ENCODE results near the gene PLSCR5.

The PLSCR5 gene

DNA sequence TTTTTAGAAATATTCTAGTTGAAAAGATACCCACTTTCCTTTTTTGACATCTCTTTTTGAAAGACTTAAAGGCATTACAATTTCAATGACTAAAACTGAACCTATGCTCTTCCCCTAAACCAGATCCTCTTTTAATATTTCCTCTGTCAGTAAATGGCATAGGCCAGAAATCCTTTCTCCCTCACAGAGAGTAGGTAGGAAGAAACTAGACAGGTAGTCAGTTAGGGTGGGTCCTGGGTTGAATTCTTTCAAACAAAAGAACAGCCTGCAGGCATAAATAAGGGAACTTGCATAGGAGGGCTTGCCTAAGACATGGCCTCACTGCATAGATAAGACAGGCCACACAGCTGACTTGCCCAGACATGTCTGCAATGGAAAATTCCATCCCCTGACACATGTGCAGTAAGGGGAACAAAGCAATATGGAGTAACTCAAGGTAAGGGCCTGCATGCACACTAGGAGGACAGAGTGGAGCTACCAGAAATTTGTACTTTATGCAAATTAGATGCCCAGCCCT lies 23.1 kb downstream of the PLSCR5 start:
- DNase-seq, result no peak

DNA sequence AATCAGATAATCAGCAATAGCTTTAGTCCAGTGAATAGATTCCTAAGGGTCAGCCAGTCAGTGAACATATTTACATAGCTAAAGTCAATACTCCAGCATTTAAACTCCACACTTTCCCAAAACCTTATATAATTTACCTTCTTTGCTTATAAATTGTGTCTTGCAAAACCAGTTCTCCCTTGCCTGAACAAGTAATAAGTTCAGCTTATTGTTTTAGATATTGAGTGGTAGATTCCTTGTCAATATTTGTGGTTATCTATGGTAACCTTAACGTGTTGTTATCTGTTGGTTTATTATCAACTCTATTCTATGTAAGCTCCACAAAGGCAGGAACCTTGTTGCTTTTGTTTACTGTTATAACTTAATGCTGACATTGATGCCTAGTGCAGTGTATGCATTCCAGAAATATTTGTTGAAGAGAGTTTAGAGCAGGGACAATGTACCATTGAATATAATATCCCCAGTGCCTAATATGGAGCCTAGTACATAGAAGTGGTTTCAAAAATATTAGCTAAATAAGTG lies 24.0 kb downstream of the PLSCR5 start:
- DNase-seq, result no peak

DNA sequence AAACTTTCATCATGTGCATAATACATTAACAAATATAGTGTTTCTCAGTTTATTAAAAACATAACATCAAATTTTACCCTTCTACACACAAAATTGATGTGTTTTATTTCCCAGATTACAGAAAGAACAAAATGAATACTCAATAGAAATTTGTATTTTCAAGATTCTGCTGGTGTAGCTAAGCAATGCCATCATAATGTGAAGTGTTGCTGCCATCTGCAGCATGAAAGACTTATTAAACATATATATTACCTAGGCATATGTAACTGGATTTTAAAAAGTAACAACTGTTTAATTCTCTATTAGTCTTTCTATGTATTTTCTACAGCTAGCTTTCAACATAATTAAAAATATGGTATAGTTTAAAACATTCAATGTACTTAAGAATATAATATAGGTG lies 27.5 kb downstream of the PLSCR5 start:
- DNase-seq, result no peak

DNA sequence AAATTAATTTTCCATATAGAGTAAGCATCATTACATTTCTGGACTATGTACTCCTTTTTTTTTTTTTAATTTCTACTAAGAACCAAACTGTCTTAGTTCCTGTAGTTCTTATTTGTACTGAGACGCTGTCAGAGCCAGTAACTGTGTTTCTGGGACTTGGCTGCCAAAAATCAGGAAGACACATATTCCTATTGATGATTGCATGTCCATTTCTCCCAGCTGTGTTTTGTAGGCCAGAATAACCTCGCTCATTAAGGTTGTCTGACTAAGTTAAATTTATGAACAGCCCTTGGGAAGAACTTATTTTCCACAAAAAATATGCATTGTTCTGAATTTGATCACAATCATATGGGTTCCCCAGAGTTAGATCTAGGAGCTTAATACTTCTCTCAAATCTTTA lies 29.5 kb downstream of the PLSCR5 start:
- DNase-seq, result no peak

DNA sequence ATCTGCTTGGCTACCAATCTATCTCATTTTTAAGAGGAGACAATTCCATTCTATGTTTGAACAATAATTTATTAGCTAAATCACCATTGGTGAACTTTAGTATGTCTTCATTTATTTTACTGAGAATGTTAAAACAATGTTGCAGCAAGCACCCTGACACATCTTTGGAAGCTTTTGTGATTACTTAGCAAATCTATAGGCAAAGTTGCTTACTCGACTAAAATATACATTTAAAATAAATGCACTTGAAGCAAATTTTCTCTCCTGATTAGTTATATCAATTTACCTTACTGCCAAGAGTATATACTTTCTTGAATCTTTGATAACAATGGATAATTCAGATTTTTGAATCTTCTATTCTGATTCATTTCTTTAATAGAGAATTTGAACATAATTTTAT lies 31.0 kb downstream of the PLSCR5 start:
- DNase-seq, result no peak

DNA sequence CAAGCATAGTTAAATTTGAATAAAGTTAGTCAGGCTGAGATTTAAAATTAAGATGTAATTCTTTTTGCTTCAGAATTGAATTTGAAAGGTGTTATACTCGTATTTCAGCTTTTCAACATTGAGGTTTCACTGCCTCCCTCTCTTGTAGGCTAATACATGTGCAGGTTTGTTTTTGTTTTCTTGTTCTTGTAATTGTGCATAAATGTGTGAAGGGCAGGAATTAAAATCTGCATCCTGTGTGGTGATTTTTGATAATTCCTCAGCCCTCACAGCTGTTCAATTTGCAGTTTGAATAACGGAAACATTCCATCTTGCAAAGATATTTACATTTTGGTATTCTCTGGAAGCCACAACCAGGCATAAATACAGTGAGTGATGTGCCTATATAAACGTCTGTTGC lies 35.8 kb downstream of the PLSCR5 start:
- DNase-seq, result no peak

DNA sequence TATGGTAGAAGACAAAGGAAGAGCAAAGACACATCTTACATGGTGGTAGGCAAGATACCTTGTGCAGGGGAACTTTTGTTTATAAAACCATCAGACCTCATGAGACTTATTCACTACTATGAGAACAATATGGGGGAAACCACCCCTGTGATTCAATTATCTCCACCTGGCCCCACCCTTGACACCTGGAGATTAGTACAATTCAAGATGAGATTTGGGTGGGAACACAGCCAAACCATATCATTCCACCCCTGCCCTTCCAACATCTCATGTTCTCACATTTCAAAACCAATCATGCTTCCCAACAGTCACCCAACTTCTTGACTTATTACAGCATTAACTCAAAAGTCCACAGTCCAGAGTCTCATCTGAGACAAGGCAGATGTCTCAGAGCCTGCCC lies 39.0 kb downstream of the PLSCR5 start:
- DNase-seq, result no peak

DNA sequence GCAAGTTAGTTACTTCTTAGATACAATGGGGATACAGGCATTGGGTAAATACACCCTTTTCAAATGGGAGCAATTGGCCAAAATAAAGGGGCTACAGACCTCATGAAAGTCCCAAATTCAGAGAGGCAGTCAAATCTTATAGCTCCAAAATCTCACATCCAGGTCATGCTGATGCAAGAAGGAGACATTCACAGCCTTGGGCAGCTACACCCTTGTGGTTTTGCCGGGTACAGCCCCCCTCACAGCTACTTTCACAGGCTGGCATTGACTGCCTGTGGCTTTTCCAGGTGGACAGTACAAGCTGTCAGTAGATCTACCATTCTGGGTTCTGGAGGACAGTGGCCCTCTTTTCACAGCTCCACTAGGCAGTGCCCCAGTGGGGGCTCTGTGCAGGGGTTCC lies 43.3 kb downstream of the PLSCR5 start:
- DNase-seq, result no peak

DNA sequence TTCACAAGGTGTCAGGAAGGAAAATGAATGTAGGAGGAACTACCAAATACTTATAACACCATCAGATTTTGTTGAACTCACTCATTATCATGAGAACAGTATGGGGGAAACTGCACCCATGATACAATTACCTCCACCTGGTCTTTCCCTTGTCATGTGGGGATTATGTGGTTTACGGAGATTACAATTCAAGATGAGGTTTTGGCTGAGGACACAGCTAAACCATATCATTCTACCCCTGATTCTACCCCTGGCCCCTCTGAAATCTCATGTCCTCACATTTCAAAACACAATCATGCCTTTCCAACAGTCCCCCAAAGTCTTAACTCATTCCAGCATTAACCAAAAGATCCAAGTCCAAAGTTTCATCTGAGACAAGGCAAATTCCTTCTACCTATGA lies 43.7 kb downstream of the PLSCR5 start:
- DNase-seq, result no peak

DNA sequence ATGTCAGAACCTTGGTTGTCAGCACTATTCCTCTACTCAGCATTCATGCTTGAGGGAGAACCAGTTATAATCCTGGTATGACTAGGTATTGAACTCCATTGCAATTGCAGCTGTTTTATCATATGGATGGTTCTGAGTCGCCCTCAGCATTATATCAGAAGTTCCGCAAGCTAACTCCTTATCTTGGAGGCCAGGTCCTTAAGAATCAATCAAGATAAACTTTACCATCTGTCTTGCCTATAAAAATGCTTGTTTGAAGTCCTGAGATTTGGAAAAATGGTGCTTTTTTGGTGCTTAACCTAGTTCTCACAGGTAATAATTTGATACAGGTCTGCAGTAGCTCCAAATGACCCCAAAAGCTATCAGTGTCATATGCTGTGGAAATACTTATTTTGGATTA lies 44.5 kb downstream of the PLSCR5 start:
- DNase-seq, result no peak

DNA sequence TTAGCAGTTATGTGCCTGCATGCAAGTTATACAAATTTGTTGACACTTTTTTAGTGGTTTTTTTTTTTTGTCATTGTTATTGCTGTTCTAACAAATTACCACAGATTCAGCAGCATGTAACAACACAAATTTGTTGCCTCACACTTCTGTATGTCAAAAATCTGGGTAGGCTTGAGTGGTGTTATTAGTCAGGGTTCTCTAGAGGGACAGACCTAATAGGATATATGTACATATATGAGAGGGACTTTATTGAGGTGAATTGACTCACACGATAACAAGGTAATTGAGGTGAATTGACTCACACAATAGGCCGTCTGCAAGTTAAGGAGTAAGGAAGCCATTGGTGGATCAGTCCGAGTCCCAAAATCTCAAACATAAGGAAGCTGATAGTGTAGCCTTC lies 45.8 kb downstream of the PLSCR5 start:
- no peak for DNase-seq

DNA sequence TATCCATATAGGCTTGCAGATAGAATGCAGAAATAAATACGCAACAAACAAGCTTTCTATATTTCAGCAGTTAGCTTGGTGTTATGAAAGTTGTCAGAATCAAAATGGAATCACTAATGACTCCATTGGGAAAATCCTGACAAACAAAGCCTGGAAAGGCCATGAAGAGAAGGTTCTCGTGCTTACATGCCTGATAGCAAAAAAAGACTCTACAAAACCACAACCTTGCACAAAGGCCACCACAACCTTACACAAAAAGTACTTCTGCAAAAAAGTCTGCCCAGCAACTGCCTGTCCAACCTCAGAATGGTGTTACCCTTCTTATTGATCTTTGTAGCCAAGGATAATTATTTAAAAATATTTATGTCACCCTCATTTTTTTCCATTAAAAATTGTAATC lies 46.4 kb downstream of the PLSCR5 start:
- DNase-seq, result no peak

DNA sequence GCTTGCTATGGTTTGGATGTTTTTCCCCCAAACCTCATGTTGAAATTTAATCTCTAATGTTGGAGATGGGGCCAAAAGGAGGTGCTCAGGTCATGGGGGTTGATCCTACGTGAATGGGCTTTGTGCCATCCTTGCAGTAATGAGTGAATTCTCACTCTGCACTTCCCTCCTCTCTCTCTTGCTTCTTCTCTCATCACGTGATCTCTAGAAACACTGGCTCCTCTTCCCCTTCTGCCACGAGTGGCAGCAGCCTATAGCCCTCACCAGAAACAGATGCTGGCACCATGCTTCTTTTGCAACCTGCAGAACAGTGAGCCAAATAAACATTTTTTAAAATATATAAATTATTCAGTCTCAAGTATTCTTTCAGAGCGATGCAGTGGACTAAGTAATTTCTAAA lies 47.4 kb downstream of the PLSCR5 start:
- no peak for DNase-seq

DNA sequence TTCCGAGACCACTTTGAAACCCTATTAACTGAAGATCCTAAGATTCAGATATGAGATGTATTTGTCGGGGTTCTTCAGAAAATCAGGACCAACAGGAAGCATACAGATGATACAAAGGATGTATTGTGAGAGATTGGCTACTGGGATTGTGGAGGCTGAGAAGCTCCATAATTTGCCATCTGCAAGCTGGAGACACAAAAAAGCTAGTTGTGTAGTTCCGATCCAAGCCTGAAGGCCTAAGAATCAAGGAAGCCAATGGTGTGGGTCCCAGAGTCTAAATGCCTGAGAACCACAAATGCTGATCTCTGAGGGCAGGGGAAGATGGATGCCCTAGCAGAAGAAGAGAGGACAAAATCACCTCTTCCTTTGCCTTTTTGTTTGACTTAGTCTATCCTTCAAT lies 49.8 kb downstream of the PLSCR5 start:
- no peak for DNase-seq

DNA sequence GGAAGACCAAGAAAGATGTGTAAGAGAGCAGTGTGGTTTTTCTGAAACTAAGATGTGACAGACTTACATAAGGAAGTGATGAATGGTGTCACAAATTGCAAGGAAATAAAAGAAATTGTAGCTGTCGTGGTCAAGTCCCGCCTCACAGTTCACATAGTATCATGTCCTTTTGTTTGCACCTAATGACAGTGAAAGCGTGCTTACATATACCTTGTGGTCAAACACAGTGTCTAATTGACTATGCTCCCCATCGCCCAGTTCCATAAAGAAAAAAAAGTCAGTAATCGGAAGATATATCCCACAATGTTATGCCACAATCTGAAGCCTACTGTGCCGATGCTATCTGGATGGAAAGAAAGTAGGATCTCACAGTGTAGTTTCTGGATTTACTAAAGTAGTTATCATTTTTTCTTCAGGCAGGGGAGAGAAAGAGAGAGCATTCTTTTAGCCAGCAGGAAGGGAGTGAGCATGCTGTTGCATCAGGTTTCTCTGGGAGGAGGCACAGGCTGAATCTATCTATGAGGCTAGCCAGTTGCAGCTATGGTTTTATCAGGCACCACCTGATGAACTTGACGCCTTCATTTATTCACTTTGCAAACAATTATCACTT lies 50.9 kb downstream of the PLSCR5 start:
- no peak for DNase-seq

DNA sequence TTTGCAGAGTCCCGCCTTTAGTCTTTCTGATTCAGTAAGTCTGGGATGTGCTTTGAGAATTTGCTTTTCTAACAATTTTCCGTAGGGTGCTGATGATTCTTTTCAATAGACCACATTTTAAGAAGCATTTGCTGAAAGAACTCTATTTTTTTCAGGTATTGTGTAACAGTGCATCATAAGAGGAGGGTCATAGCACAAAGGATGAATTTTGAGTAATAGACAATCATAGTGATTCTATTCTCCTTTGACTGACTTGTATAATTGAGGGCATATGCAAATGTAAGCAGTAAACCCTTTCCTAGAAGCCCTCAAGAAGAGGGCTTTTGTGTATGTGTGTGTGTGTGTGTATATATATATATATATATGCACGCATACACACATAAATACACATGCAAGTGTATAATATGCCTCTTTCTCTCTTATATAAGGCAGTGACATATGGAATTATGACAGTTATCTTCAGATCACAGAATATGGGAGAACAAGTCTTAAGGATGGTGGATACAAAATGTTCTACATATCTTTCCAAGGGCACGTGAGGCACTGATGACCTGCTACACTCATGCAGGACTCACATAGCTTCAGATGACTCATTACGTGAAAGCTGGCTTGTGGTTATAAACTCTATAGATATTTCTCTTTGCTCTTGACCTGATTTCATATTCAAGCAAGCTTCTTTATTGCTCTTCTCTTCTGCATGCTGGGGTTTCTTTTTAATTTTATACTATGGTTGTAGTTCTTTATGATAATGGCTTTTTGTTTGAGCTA lies 54.2 kb downstream of the PLSCR5 start:
- DNase-seq, result no peak

DNA sequence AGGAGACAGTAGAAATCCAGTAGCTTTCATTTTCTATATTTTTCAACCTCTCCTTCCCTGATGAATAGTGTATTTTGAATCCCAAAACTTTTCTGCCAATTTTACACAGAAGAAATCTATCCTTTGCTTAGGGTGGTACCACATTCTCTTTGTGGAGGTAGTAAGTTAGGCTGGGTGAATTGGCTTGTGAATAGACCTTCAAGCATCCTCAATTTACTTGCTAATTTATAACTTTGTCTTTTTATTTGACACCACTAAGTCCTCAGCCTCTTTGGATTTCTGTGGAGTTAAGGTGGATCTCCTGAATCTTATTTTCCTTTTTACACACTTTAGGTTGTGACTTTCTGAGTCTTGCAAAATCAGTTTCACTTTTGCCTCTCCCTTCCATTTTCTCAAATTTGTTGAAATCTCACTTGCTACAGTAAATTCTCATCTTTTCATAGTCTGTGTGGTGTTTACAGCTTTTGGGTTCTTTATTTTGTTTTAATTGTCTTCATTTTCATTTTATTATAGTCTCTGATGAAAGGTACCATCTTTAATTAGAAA lies 55.0 kb downstream of the PLSCR5 start:
- DNase-seq, result no peak

DNA sequence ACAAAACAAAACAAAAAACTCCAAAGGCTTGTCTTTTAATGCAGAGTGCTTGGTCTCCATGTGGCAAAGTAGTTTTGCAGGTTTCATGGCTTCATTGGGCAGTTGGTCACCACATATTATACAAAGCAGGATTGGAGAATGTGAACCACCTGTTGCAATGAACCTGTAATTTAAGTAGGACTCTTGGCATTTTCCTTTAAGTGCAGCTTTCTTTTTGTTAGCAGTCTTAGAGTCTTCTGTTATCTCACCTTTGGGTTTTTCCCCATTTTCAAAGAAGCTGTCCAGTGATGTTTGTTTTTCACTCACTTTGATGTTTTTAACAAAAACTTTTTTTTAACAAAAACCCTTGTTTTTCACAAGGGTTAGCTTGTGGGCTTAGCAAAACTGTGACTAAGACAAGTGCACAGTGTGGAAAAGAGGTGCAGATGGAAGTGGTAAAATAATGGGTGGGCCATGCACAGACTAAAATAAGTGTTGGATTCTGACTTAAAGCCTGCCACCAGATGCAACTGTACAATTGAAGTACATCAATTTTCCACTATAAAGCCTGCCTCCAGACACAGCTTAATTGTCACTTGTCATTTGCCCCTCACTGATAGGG lies 57.8 kb downstream of the PLSCR5 start:
- DNase-seq, result no peak

DNA sequence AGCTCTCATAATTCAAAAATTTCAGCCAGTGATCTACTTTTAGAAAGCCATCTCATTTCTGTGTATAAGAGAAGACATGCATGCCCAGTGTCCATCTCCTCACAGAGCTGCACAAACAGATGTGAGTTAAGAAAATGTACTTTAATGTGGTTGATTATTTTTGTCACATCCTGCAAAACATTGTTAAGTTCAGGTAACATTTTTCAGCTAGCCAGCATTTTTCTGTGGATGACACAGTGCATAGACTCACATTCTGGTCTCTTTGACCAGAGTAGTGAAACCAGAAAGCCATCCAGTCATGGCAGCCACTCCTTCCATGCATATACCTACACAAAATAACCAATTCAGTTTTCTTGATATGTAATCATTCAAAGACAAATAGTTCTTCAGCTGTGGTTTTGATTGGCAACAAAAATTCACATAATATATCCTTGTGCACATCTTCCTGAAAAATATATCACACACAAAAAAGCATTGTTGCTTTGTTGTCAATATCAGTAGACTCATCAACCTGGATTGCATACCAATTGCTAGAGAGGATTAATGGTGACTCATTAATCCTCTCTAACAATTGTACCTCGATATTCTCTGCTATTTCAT lies 58.7 kb downstream of the PLSCR5 start:
- no peak for DNase-seq

DNA sequence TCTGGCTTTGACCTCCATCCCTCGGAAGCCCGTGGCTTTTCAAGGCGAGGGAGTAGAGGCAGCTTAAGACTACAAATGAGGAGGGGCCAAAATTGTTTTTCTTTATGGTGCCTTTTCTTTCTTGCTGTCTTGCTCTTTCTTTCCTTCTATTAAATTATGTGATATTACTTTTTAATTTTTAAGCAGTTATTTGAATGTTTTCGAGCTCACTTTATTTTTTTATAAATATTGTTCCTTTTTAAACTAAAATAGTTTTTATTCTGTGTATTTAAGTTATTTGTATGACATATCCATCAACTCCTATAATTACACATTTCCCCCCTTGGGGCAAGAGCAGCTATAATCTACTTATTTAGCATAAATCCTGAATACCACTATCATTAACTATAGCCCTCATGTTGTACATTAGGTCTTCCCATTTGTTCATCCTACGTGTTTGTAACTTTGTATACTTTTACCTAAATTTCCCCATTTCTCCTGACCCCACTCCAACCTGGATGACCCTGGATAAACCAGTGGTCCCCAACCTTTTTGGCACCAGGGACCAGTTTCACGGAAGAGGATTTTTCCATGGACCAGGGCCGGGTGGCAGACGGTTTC lies 60.1 kb downstream of the PLSCR5 start:
- DNase-seq, result no peak

DNA sequence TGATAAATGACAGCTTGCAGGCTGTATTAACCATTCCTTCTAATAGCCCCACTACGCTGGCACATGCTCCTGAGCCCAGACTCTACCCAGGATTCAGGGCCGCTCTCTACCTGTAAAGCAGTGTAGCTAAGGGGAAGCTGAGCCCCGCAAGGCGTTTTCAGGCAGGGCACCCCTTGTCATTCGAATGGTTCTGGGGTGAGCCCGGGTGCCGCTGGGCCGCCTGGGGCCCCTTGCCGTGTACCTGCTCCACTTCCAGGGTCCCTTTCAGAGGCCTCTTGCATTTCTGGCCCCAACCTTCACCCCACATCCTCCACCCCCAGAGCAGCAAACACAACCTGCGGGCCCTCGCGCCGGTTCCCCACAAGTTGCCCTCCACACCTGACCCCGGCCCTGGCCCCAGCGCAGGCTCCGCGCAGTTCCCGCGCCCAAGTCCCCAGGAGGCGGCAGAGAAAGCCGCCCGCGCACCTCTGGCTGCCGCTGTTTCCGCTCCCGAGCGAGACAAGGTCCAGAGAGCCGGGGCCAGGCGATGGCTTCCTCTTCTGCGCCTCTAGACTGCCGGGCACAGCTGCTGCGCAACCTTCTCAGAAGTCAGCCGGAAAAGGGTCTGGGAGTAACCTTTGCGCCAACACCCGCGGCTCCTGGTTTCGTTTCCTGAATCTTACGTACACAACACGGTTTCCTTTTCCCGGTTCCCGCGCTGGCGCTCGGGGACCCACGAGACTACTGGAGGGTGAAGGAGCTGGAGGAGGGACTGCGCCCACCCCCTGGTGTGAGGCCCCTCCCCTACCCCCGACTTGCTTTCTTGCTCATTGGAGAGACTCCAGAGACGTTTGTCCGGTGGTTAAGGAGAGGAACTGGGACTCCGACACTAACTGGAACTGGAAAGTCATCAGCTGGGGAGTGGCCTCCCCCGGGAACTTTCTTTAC lies 60.9 kb downstream of the PLSCR5 start, which contains the start of gene PLSCR1:
Gene PLSCR1, minus strand, starts transcription at position 606 of the 927 bp plus-strand sequence. CDS start 8,055 bp downstream, outside the sequence.
- DNase-seq, result peak; percentile 77

Measured in SHP77 treated with DMSO at 0.1 percent for 48 hours (cell line).